Activated gamma-delta T cell (primary cell): ENCODE measurements around the gene PGM1.

Experiments
- DNase-seq: peaks from one replicate; lab custom pipeline; 2025; lab: John Stamatoyannopoulos, UW

PGM1 gene

GRCh38 chr1:63701187-63701586 lies 108.0 kb downstream of the PGM1 start:
- DNase-seq = no peak

GRCh38 chr1:63703701-63704107 lies 110.5 kb downstream of the PGM1 start:
- DNase-seq = no peak

GRCh38 chr1:63704443-63704842 lies 111.2 kb downstream of the PGM1 start:
- no peak for DNase-seq

GRCh38 chr1:63705078-63705477 lies 111.9 kb downstream of the PGM1 start:
- DNase-seq = no peak

- DNase-seq = no peak
Observed at GRCh38 chr1:63709267-63709828, 116.1 kb downstream of the PGM1 start.
